IMR-90 (cell line): ENCODE results near the gene RAI1. TPM values are rescaled to one million over a fixed set of nuclear protein-coding genes. Genes with fewer than 3 reads are reported as not detected.

Experiments
- ATAC-seq: fragments of 200-7000 bp; cut with Tn5 transposase; 2 replicates; pipeline ENCODE4 v1.9.1; 2020; ENCODE audit warnings: low read depth, mild to moderate bottlenecking, moderate library complexity
- BruUV-seq: library from RNA; stranded (reverse); fragments of 400-500 nt; replicated peaks from 2 replicates; lab custom pipeline; 2021; lab: Mats Ljungman, UMichigan
- CTCF ChIA-PET: fragments of 300-600 bp; formaldehyde crosslinking; extraction: SDS; loops from one replicate; lab custom pipeline; 2021; ENCODE audit warnings: antibody characterized with exemption; lab: Yijun Ruan, JAX
- POLR2A ChIA-PET: fragments of 300-600 bp; sonication (Branson Sonifier 250); formaldehyde crosslinking; loops from one replicate; lab custom pipeline; 2022; ENCODE audit warnings: antibody characterized with exemption; ENCODE audit not compliant: unreplicated experiment; lab: Charles Lee
- DNase-seq: peaks from one replicate; pipeline ENCODE4 v3.0.0; 2013
- H2AFZ ChIP-seq: replicated peaks from 2 replicates; pipeline ENCODE3; 2013; ENCODE audit warnings: low read length, mild to moderate bottlenecking; ENCODE audit not compliant: poor library complexity
- H2AK5ac ChIP-seq: 2 replicates; pipeline ENCODE4 v1.6.1; 2013; ENCODE audit warnings: low read depth, low read length, inconsistent platforms
- H2AK9ac ChIP-seq: replicated peaks from 2 replicates; pipeline ENCODE3; 2013; ENCODE audit warnings: mild to moderate bottlenecking, low read depth, low read length, moderate library complexity; ENCODE audit not compliant: poor library complexity
- H2BK120ac ChIP-seq: 2 replicates; pipeline ENCODE4 v1.6.1; 2013; ENCODE audit warnings: low read depth, low read length, inconsistent platforms
- H2BK15ac ChIP-seq: 3 replicates; pipeline ENCODE4 v1.6.1; 2013; ENCODE audit warnings: low read depth, low read length, inconsistent platforms
- H2BK20ac ChIP-seq: 2 replicates; pipeline ENCODE4 v1.6.1; 2013; ENCODE audit warnings: low read depth, mild to moderate bottlenecking, inconsistent platforms, low read length, moderate library complexity
- H2BK5ac ChIP-seq: 2 replicates; pipeline ENCODE4 v1.6.1; 2013; ENCODE audit warnings: mild to moderate bottlenecking, low read depth, low read length, inconsistent platforms; ENCODE audit not compliant: poor library complexity, severe bottlenecking
- H3K14ac ChIP-seq: replicated peaks from 2 replicates; pipeline ENCODE4 v1.6.1; 2013; ENCODE audit warnings: low read depth, low read length, inconsistent platforms
- H3K18ac ChIP-seq: 2 replicates; pipeline ENCODE4 v1.6.1; 2013; ENCODE audit warnings: low read depth, low read length, control low read depth
- H3K23ac ChIP-seq: 2 replicates; pipeline ENCODE4 v1.6.1; 2013; ENCODE audit warnings: low read depth, low read length, inconsistent platforms
- H3K27ac ChIP-seq: 2 replicates; pipeline ENCODE4 v1.5.1; 2013; ENCODE audit warnings: mild to moderate bottlenecking, control low read depth, low read length; ENCODE audit not compliant: insufficient read depth
- H3K27me3 ChIP-seq: 2 replicates; pipeline ENCODE4 v1.6.1; 2013; ENCODE audit warnings: low read length; ENCODE audit not compliant: control insufficient read depth, insufficient read depth
- H3K36me3 ChIP-seq: 2 replicates; pipeline ENCODE4 v1.6.1; 2013; ENCODE audit warnings: low read length, mixed read lengths; ENCODE audit not compliant: control insufficient read depth, insufficient read depth
- H3K4ac ChIP-seq: 2 replicates; pipeline ENCODE4 v1.6.1; 2013; ENCODE audit warnings: low read depth, low read length, inconsistent platforms
- H3K4me1 ChIP-seq: 2 replicates; pipeline ENCODE4 v1.6.1; 2013; ENCODE audit warnings: low read length, mixed read lengths; ENCODE audit not compliant: control insufficient read depth, insufficient read depth
- H3K4me2 ChIP-seq: 2 replicates; pipeline ENCODE4 v1.6.1; 2013; ENCODE audit warnings: low read depth, mild to moderate bottlenecking, control low read depth, low read length, moderate library complexity
- H3K4me3 ChIP-seq: 2 replicates; pipeline ENCODE4 v1.5.1; 2013; ENCODE audit warnings: low read depth, mild to moderate bottlenecking, control low read depth, low read length, moderate library complexity; ENCODE audit not compliant: insufficient read depth
- H3K56ac ChIP-seq: 2 replicates; pipeline ENCODE4 v1.6.1; 2013; ENCODE audit warnings: low read length, inconsistent platforms; ENCODE audit not compliant: insufficient read depth; ENCODE audit errors: extremely low read depth
- H3K79me1 ChIP-seq, 2 experiments: 2 replicates each; pipeline ENCODE4 v1.6.1; 2013; ENCODE audit warnings: low read length in 2 of 2, inconsistent platforms in 1 of 2, low read depth in 1 of 2
- H3K9ac ChIP-seq: 2 replicates; pipeline ENCODE4 v1.6.1; 2013; ENCODE audit warnings: low read depth, low read length, control low read depth
- H3K9me1 ChIP-seq: 2 replicates; pipeline ENCODE4 v1.6.1; 2013; ENCODE audit warnings: low read length, inconsistent platforms; ENCODE audit not compliant: insufficient read depth
- H3K9me3 ChIP-seq: 2 replicates; pipeline ENCODE4 v1.6.1; 2013; ENCODE audit warnings: low read length; ENCODE audit not compliant: control insufficient read depth, insufficient read depth
- H4K20me1 ChIP-seq: 2 replicates; pipeline ENCODE4 v1.6.1; 2013; ENCODE audit warnings: low read length, inconsistent platforms; ENCODE audit not compliant: insufficient read depth
- H4K5ac ChIP-seq: 2 replicates; pipeline ENCODE4 v1.6.1; 2013; ENCODE audit warnings: mild to moderate bottlenecking, low read depth, low read length, control low read depth
- H4K8ac ChIP-seq, 2 experiments: 2 replicates each; pipeline ENCODE4 v1.6.1; 2013; ENCODE audit warnings: low read depth in 2 of 2, low read length in 2 of 2, control low read depth in 1 of 2, inconsistent platforms in 1 of 2
- H4K91ac ChIP-seq: 2 replicates; pipeline ENCODE4 v1.6.1; 2013; ENCODE audit warnings: low read depth, low read length, inconsistent platforms; ENCODE audit not compliant: insufficient read depth
- FOS ChIP-seq: fragments of 150-350 bp; IDR thresholded peaks from 2 replicates; pipeline ENCODE4 v1.6.1; 2016; ENCODE audit warnings: low read depth, low read length
- MAFK ChIP-seq: IDR thresholded peaks from 2 replicates; pipeline ENCODE4 v1.6.1; 2012; ENCODE audit warnings: low read depth, low read length, improper control_type of control experiment
- WGBS, 2 experiments: methylation state at CpG; one replicate each; pipeline versions ENCODE4 v1.1.5 to v1.1.7; 2013; ENCODE audit warnings: missing lambda C conversion rate in 2 of 2; ENCODE audit not compliant: insufficient read length in 1 of 2; ENCODE audit errors: extremely low coverage in 2 of 2; 5-methylcytosine and 5-hydroxymethylcytosine counted together
- dilution Hi-C: fragments of 300-500 bp; cut with HindIII; formaldehyde crosslinking; loops from one replicate; pipeline ENCODE4 v1.14.3; 2018; ENCODE audit warnings: low sequenced_read_pairs; ENCODE audit not compliant: unreplicated experiment
- in situ Hi-C: fragments of 300-500 bp; cut with MboI; formaldehyde crosslinking; loops from 3 replicates; pipeline ENCODE4 v1.14.3; 2019; ENCODE audit warnings: low sequenced_read_pairs, inconsistent platforms, mixed read lengths
- intact Hi-C: fragments of 100-400 bp; cut with micrococcal nuclease; formaldehyde crosslinking; loops from 2 replicates; pipeline ENCODE4 v1.10.0; 2022
- polyA plus RNA-seq, 3 experiments: library from polyadenylated mRNA; depleted of rRNA; stranded (reverse); fragments of >200 nt; gene quantifications; 2 replicates each; pipeline ENCODE4 v1.2.3, GENCODE V29; 2012; ENCODE audit warnings: low replicate concordance in 1 of 3
- total RNA-seq: library from RNA; depleted of rRNA; stranded (reverse); fragments of >200 nt; gene quantifications from 2 replicates; pipeline ENCODE4 v1.2.3, GENCODE V29; 2012

RAI1 gene
- total and polyA plus RNA-seq, 2 of the 4 experiments (the other 2 are of a cell fraction): 1.8 to 10.5 TPM

GRCh38 chr17:17710355-17710727, 29.1 kb downstream of the RAI1 start:
- ATAC-seq (no peak), DNase-seq (no peak)
- Histone ChIP-seq H3K23ac (peak overlapping the region; percentile 45), H3K4me2 (no peak overlapping the region), H3K18ac (peak overlapping the region; percentile 18), H4K8ac (peak overlapping the region in 1 of 2 experiments; percentile 70; a peak in 2 of 4 replicates), H3K14ac (peak overlapping the region; percentile 27), H2BK120ac (peak overlapping the region; percentile 82), H4K20me1 (peaks cover 92% of the 10 kb centered on the region), H2AK9ac (peak overlapping the region; percentile 94), H3K4ac (peak overlapping the region; percentile 87), H3K56ac (peak overlapping the region; percentile 23; the same call in 1 of the 2 replicates), H2AFZ (no peak overlapping the region), H3K4me3 (no peak overlapping the region), H3K4me1 (peaks cover 63% of the 10 kb centered on the region), H2BK5ac (peak overlapping the region; percentile 84), H3K27ac (peak overlapping the region; percentile 60), H2BK20ac (peak overlapping the region; percentile 51; the same call in 1 of the 2 replicates), H3K9me1 (peaks cover 53% of the 10 kb centered on the region), H3K9me3 (no peaks in the 10 kb centered on the region), H3K27me3 (no peaks in the 10 kb centered on the region), H2BK15ac (no peak overlapping the region; the same call in 2 of the 3 replicates), H2AK5ac (peak overlapping the region; percentile 72), H3K36me3 (peaks cover 3% of the 10 kb centered on the region; the same call in 1 of the 2 replicates), H4K5ac (peak overlapping the region; percentile 31), H3K79me1 (peaks cover 49 to 96% of the 10 kb centered on the region in 2 experiments), H4K91ac (peak overlapping the region; percentile 89), H3K9ac (no peak overlapping the region)
- WGBS, 2 experiments: no CpG with 5 or more reads among the region's 4 CpGs
- ChIA-PET POLR2A (no interaction called here), CTCF (interaction anchor here (0.5 kb wide), 1 partner anchor 1641 kb away, joined by 8 read pairs; no protein-coding TSS in a partner anchor)
- in situ Hi-C loops: no loop called here
- BruUV-seq: no TSS peak
- intact Hi-C loops: no loop called here
- dilution Hi-C loops: no loop called here
- TF ChIP-seq MAFK (no peak), FOS (no peak)
